GM18858 (cell line): ENCODE results near the gene C1orf56.

ENCODE experiments used
- ATAC-seq: cut with Tn5 transposase; IDR thresholded peaks from one replicate; pipeline ENCODE4 v1.9.1; 2021; ENCODE audit not compliant: unreplicated experiment

Gene C1orf56

GRCh38 chr1:151024540-151025146, 22.9 kb upstream of the C1orf56 start:
- no peak for ATAC-seq

GRCh38 chr1:151026460-151026859, 21.1 kb upstream of the C1orf56 start:
- no peak for ATAC-seq

DNA sequence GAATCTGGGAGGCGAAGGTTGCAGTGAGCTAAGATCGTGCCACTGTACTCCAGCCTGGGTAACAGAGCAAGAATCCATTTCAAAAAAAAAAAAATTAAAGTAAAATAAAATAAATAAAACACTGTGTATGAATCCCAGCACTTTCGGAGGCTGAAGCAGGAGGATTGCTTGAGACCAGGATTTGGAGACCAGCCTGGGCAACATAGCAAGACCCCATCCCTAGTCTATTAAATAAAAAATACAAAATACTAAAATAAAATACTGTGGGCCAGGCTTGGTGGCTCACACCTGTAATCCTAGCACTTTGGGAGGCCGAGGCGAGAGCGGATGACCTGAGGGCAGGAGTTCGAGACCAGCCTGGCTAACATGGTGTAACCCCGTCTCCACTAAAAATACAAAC, 15.4 kb upstream of the C1orf56 start:
- no peak for ATAC-seq

GRCh38 chr1:151035167-151035566, 12.4 kb upstream of the C1orf56 start:
- ATAC-seq: no peak

- ATAC-seq: no peak
These were observed 11.2 kb upstream of the C1orf56 start, which contains the start of gene BNIPL for GRCh38 chr1:151036356-151036755. Gene BNIPL (plus strand): TSS chr1:151036586. CDS start chr1:151036726, 140 bp downstream.

- ATAC-seq: no peak
These were observed 10.5 kb upstream of the C1orf56 start for GRCh38 chr1:151037032-151037431.

- no peak for ATAC-seq
These were observed 8.0 kb upstream of the C1orf56 start for GRCh38 chr1:151039521-151039920.

GRCh38 chr1:151043163-151043562, 4.4 kb upstream of the C1orf56 start:
- ATAC-seq: no peak

GRCh38 chr1:151047925-151048644, 534 bp downstream of the C1orf56 start:
- ATAC-seq: no peak

- no peak for ATAC-seq
These were observed 1.1 kb downstream of the C1orf56 start for GRCh38 chr1:151048645-151049032.

DNA sequence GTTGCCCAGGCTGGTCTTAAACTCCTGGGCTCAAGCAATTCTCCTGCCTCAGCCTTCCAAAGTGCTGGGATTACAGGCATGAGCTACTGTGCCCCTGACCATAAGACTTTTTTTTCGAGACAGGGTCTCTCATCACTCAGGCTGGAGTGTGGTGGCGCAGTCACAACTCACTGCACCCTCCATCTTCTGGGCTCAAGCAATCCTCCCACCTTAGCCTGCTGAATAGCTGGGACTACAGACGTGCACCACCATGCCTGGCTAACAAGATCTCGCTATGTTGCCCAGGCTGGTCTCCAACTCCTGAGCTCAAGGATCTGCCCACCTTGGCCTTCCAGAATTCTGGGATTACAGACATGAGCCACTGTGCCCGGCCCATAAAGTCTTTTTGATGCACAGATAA, 1.9 kb downstream of the C1orf56 start:
- no peak for ATAC-seq

GRCh38 chr1:151050051-151050688, 2.6 kb downstream of the C1orf56 start:
- no peak for ATAC-seq

- no peak for ATAC-seq
These were observed 3.9 kb downstream of the C1orf56 start for GRCh38 chr1:151051356-151052009.

DNA sequence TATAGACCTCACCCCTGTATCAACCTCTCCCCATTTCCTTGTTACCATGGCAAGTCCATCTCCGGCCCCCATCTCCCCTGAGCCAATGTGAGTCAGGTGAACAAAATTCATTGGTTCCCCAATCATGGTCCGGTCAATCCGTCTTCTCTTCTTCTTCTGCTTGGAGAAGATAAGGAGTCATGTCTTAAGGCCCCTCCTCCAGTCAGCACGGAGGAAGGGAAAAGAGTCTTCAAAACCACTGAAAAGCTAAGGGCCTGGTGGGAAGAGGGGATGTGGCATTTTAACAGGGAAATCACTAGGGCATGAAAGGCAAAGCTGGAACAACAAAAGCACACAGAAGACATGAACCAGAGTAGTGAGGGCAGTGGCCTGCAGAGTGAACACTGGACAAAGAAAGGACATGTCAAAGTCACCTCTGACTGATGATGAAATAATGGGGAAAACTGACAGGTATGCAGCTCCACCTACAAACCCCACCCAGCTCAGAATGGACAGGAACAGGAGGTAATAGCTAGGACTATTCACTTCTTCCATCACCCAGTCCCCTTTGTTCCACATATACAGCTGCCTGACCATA, 7.5 kb downstream of the C1orf56 start:
- ATAC-seq: no peak

DNA sequence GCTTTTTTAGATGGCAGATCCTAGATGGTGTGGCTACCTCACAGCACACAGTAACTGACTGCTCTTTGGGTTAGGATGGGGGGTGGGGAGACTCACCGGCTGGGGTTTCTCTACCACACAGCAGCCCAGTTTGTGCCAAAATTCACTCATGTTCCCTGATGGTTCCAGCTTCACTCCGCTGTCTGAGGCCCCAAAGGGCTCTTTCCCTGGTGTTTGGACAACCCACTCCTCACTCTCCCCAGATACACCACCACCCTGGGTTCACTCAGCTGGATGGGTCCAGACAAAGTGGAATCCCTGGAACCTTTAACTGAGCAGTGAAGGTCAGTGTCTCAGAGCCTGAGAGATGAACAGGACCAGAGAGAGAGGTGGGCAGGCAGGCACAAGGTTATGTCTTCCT, 8.0 kb downstream of the C1orf56 start:
- ATAC-seq: no peak

DNA sequence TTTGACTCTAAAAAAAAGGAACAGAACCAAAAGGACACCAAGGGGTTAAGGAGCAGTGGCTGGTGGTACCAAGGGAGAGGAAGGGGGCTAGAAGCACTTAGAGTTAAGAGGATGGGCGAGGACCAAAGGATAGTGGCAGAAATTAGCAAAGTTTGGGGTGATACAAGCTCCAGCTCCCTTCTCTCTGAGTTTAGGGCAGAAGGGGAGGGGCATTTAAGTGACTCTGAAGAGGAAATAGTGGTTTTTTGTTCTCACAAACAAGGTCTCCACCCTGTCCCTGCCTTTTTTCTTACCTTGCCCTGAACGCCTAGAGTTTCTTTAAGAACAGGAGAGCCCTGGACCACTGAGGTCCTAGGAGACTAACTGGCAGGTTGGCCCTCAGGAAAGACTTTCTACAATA, 8.6 kb downstream of the C1orf56 start:
- ATAC-seq: no peak

GRCh38 chr1:151058692-151059091, 11.1 kb downstream of the C1orf56 start:
- no peak for ATAC-seq

DNA sequence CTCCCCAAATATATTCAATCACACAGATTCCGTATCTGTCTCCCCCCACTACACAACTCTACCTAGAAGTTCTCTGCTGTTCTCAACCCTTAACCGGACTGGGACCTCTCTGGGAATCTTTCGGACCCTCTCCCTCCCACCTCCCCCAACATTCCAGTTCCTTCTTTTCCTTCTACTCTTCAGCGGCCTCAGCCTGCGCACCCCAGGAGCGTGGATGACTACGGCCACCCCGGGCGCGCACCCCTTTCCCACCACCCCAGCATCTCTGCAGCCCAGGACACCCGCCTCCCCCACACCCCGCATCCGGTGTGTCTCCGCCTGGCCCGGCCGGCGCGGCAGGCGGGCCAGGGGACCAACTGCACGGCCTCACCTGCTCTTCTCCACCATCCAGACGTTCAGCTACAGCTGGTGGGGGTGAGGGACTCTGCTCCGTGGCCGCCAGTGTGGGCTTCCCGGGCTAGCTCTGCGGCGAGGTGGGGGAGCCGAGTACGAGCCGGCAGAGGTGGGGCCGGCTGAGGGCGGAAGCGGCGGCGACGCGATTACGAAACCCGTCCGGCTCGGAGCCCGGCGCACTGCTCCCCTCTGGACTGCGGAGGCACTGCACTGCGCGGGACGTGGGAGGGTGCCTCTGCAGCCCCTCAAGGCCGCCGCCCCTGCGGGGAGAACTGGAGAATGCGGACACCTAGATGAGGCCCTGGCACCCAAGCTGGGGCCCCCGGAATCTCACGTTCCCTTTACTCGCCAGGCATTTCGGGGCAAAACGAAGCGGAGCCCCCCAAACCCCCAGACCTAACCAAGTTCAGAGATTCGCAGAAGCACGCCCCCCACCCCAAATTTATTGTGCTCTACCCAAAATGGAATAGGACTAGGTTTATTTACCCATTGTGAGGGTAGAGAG, 11.8 kb downstream of the C1orf56 start, which contains the start of gene CDC42SE1:
TSS of gene CDC42SE1 (minus strand) at position 514 of the 898 bp plus-strand sequence. CDS start 3,892 bp downstream, outside the sequence.
- peak; percentile 68 for ATAC-seq

GRCh38 chr1:151060007-151060656, 12.6 kb downstream of the C1orf56 start, which contains the start of gene MLLT11:
Gene MLLT11 (plus strand): TSS chr1:151060397. CDS start chr1:151067225, 6,828 bp downstream.
- ATAC-seq: no peak
